GM12891 (cell line): Measurements from ENCODE around the gene TMED9.
"Not testable (repeated sequence)": the region's sequence is repeated elsewhere in the genome, so short reads cannot be mapped to it uniquely, and the experiment has no call there.

Source experiments
- DNase-seq: peaks from one replicate; pipeline ENCODE4 v3.0.0; 2011; ENCODE audit warnings: low spot score; ENCODE audit not compliant: insufficient read length
- FAIRE-seq: peaks from 2 replicates; lab custom pipeline; 2011; peaks lifted over from hg19 to GRCh38; lab: Jason Lieb, UNC
- PAX5 ChIP-seq: IDR thresholded peaks from 2 replicates; pipeline ENCODE4 v1.6.1; 2011; ENCODE audit warnings: low read length, moderate library complexity, mild to moderate bottlenecking; ENCODE audit not compliant: insufficient read depth, severe bottlenecking
- POLR2A ChIP-seq: IDR thresholded peaks from 2 replicates; pipeline ENCODE4 v1.6.1; 2011; ENCODE audit warnings: low read depth, low read length, control low read depth
- POLR2AphosphoS5 ChIP-seq: IDR thresholded peaks from 2 replicates; pipeline ENCODE4 v1.6.1; 2011; ENCODE audit warnings: low read depth, low read length, control low read depth
- POU2F2 ChIP-seq: IDR thresholded peaks from 2 replicates; pipeline ENCODE4 v1.6.1; 2011; ENCODE audit warnings: low read depth, mild to moderate bottlenecking, control low read depth, low read length, moderate library complexity
- SPI1 ChIP-seq: IDR thresholded peaks from 2 replicates; pipeline ENCODE4 v1.6.1; 2011; ENCODE audit warnings: low read depth, low read length, control low read depth
- TAF1 ChIP-seq: IDR thresholded peaks from 2 replicates; pipeline ENCODE4 v1.6.1; 2011; ENCODE audit warnings: low read depth, low read length, control low read depth

The TMED9 gene

GRCh38 chr5:177610131-177610769 lies 18.2 kb downstream of the TMED9 start:
- no peak for FAIRE-seq
- DNase-seq = no peak
- TF ChIP-seq POU2F2 (no peak), POLR2A (no peak), TAF1 (no peak), SPI1 (no peak), POLR2AphosphoS5 (no peak), PAX5 (no peak)

GRCh38 chr5:177610770-177611445 lies 18.9 kb downstream of the TMED9 start:
- DNase-seq (no peak), FAIRE-seq (no peak)
- no peak; the same call in 1 of the 2 replicates for TF ChIP-seq POLR2A
- no peak for TF ChIP-seq TAF1
- no peak for TF ChIP-seq PAX5
- no peak for TF ChIP-seq SPI1
- TF ChIP-seq POLR2AphosphoS5 = no peak
- no peak for TF ChIP-seq POU2F2

GRCh38 chr5:177611446-177612214 lies 19.6 kb downstream of the TMED9 start:
- TF ChIP-seq POU2F2 (no peak), POLR2AphosphoS5 (no peak), TAF1 (no peak), PAX5 (no peak), SPI1 (no peak), POLR2A (no peak)
- FAIRE-seq (no peak), DNase-seq (no peak)

GRCh38 chr5:177612215-177612673 lies 20.2 kb downstream of the TMED9 start:
- DNase-seq (no peak), FAIRE-seq (no peak)
- TF ChIP-seq SPI1 = no peak
- no peak for TF ChIP-seq POLR2A
- TF ChIP-seq POU2F2 = no peak
- TF ChIP-seq POLR2AphosphoS5 = no peak
- no peak for TF ChIP-seq TAF1
- no peak for TF ChIP-seq PAX5

- no peak for FAIRE-seq
- TF ChIP-seq POLR2A (no peak), SPI1 (no peak), PAX5 (no peak), POU2F2 (no peak), TAF1 (no peak), POLR2AphosphoS5 (no peak)
These were observed 28.6 kb downstream of the TMED9 start for GRCh38 chr5:177620560-177620959.

GRCh38 chr5:177624172-177624571 lies 32.2 kb downstream of the TMED9 start:
- FAIRE-seq, DNase-seq: not testable (repeated sequence)

More at GRCh38 chr5:177620560-177620959, 28.6 kb downstream of the TMED9 start:
- no peak for DNase-seq

GRCh38 chr5:177630186-177630585 lies 38.2 kb downstream of the TMED9 start:
- not testable (repeated sequence) for DNase-seq, FAIRE-seq

- FAIRE-seq, DNase-seq: not testable (repeated sequence)
These were observed 42.9 kb downstream of the TMED9 start for GRCh38 chr5:177634912-177635311.

GRCh38 chr5:177645462-177645861 lies 53.5 kb downstream of the TMED9 start:
- not testable (repeated sequence) for DNase-seq
- peak; percentile 35 for FAIRE-seq
